OCI-LY3 (cell line): ENCODE data around the gene LRP1B.
"Not testable (repeated sequence)": the region's sequence is repeated elsewhere in the genome, so short reads cannot be mapped to it uniquely, and the experiment has no call there.

Experiments
- H2AFZ ChIP-seq: fragments of 200-600, 300-600 bp; shearing (Covaris generic); 2 replicates; pipeline ENCODE4 v1.6.0; 2014; ENCODE audit warnings: antibody characterized with exemption, low read depth, low read length
- H3K27ac ChIP-seq: fragments of 200-600, 300-600 bp; sonication (generic); 2 replicates; pipeline ENCODE4 v1.5.1; 2014; ENCODE audit warnings: mild to moderate bottlenecking, low read length, moderate library complexity, mixed read lengths
- H3K27me3 ChIP-seq: fragments of 200-600, 300-600 bp; sonication (generic); 2 replicates; pipeline ENCODE4 v1.6.1; 2014; ENCODE audit warnings: low read depth, low read length, mixed read lengths
- H3K36me3 ChIP-seq: fragments of 200-600, 300-600 bp; sonication (generic); replicated peaks from 2 replicates; pipeline ENCODE3; 2014; ENCODE audit warnings: low read depth, low read length, mixed read lengths
- H3K4me1 ChIP-seq: fragments of 300-600, 200-600 bp; sonication (generic); 2 replicates; pipeline ENCODE4 v1.6.1; 2014; ENCODE audit warnings: low read length, mixed read lengths
- H3K4me2 ChIP-seq: fragments of 200-600, 300-600 bp; sonication (generic); 2 replicates; pipeline ENCODE4 v1.6.1; 2014; ENCODE audit warnings: low read length, mixed read lengths
- H3K4me3 ChIP-seq: fragments of 300-600, 200-600 bp; sonication (generic); 2 replicates; pipeline ENCODE4 v1.5.1; 2014; ENCODE audit warnings: antibody characterized with exemption, mild to moderate bottlenecking, low read length, moderate library complexity
- H3K79me2 ChIP-seq: fragments of 300-600, 200-600 bp; shearing (Covaris generic); 2 replicates; pipeline ENCODE4 v1.6.1; 2014; ENCODE audit warnings: mild to moderate bottlenecking, low read length, mixed read lengths
- H3K9ac ChIP-seq: fragments of 300-600, 200-600 bp; shearing (Covaris generic); 2 replicates; pipeline ENCODE4 v1.6.0; 2014; ENCODE audit warnings: mild to moderate bottlenecking, low read length, moderate library complexity
- H3K9me3 ChIP-seq: fragments of 200-600, 300-600 bp; shearing (Covaris generic); 2 replicates; pipeline ENCODE4 v1.6.1; 2014; ENCODE audit warnings: low read length, mixed read lengths; ENCODE audit not compliant: insufficient read depth
- H4K20me1 ChIP-seq: fragments of 200-600, 300-600 bp; sonication (generic); 2 replicates; pipeline ENCODE4 v1.6.1; 2016; ENCODE audit warnings: low read length, mixed read lengths; ENCODE audit not compliant: insufficient read depth
- EZH2phosphoT487 ChIP-seq: fragments of 200-600 bp; shearing (Covaris generic); IDR thresholded peaks from 2 replicates; pipeline ENCODE4 v1.6.1; 2018; ENCODE audit warnings: antibody characterized with exemption, mixed run types, low read depth
- TF ChIP-seq, protein P1 (sequence below): fragments of 200-600, 300-600 bp; sonication (generic); IDR thresholded peaks from 2 replicates; pipeline ENCODE4 v1.5.1; 2014; ENCODE audit warnings: antibody characterized with exemption, low read length, low read depth

The LRP1B gene

DNA sequence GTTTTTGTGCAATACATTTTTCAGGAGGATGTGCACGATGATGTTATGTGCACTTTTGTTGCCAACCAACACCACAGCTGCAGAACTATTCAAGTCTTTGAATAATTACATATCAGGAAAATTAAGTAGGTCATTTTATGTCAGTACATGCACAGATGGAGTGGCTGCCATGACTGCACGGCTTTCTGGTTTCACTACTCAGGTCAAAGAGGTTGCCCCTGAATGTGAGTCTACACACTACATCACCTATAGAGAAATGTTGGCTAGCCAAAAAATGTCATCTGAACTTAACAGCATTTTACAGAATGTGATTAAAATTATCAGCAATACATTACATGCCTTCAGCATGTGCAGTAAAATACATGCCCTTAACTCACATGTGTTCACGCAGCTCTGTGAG lies 1713.3 kb downstream of the LRP1B start:
- Histone ChIP-seq H3K27me3 (no peaks in the 10 kb centered on the region), H2AFZ (no peak overlapping the region), H3K4me2 (no peak overlapping the region), H3K4me3 (no peak overlapping the region), H3K4me1 (no peaks in the 10 kb centered on the region), H3K9me3 (no peaks in the 10 kb centered on the region), H3K27ac (no peak overlapping the region), H3K9ac (no peak overlapping the region), H3K79me2 (no peaks in the 10 kb centered on the region), H4K20me1 (no peaks in the 10 kb centered on the region), H3K36me3 (no peaks in the 10 kb centered on the region)
- no peak for TF ChIP-seq EZH2phosphoT487
- TF ChIP-seq, protein P1, sequence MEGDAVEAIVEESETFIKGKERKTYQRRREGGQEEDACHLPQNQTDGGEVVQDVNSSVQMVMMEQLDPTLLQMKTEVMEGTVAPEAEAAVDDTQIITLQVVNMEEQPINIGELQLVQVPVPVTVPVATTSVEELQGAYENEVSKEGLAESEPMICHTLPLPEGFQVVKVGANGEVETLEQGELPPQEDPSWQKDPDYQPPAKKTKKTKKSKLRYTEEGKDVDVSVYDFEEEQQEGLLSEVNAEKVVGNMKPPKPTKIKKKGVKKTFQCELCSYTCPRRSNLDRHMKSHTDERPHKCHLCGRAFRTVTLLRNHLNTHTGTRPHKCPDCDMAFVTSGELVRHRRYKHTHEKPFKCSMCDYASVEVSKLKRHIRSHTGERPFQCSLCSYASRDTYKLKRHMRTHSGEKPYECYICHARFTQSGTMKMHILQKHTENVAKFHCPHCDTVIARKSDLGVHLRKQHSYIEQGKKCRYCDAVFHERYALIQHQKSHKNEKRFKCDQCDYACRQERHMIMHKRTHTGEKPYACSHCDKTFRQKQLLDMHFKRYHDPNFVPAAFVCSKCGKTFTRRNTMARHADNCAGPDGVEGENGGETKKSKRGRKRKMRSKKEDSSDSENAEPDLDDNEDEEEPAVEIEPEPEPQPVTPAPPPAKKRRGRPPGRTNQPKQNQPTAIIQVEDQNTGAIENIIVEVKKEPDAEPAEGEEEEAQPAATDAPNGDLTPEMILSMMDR, result no peak

GRCh38 chr2:140416577-140416976 lies 1714.2 kb downstream of the LRP1B start:
- no peak for TF ChIP-seq EZH2phosphoT487
- TF ChIP-seq, protein P1, result no peak

GRCh38 chr2:140415035-140415434 lies 1715.8 kb downstream of the LRP1B start:
- not testable (repeated sequence) for H2AFZ ChIP-seq, H4K20me1 ChIP-seq

More at GRCh38 chr2:140416577-140416976, 1714.2 kb downstream of the LRP1B start:
- Histone ChIP-seq H3K27me3 (no peaks in the 10 kb centered on the region), H3K36me3 (no peaks in the 10 kb centered on the region), H3K4me3 (no peak overlapping the region), H3K79me2 (no peaks in the 10 kb centered on the region), H3K27ac (no peak overlapping the region), H3K4me1 (no peaks in the 10 kb centered on the region), H3K9ac (no peak overlapping the region), H2AFZ (no peak overlapping the region), H4K20me1 (no peaks in the 10 kb centered on the region), H3K9me3 (no peaks in the 10 kb centered on the region), H3K4me2 (no peak overlapping the region)

GRCh38 chr2:140410695-140411094 lies 1720.1 kb downstream of the LRP1B start:
- Histone ChIP-seq H3K9ac (no peak overlapping the region), H3K9me3 (no peaks in the 10 kb centered on the region), H3K4me3 (no peak overlapping the region), H4K20me1 (no peaks in the 10 kb centered on the region), H3K27ac (no peak overlapping the region), H2AFZ (no peak overlapping the region), H3K27me3 (no peaks in the 10 kb centered on the region), H3K4me2 (no peak overlapping the region), H3K79me2 (no peaks in the 10 kb centered on the region), H3K36me3 (no peaks in the 10 kb centered on the region), H3K4me1 (no peaks in the 10 kb centered on the region)
- TF ChIP-seq, protein P1, result no peak
- TF ChIP-seq EZH2phosphoT487, result no peak

More at GRCh38 chr2:140415035-140415434, 1715.8 kb downstream of the LRP1B start:
- not testable (repeated sequence) for H3K36me3 ChIP-seq, H3K27me3 ChIP-seq, H3K4me3 ChIP-seq, H3K4me1 ChIP-seq, H3K27ac ChIP-seq, H3K79me2 ChIP-seq, H3K9me3 ChIP-seq, H3K4me2 ChIP-seq, H3K9ac ChIP-seq

GRCh38 chr2:140401056-140401455 lies 1729.8 kb downstream of the LRP1B start:
- no peak overlapping the region for H2AFZ ChIP-seq
- H3K4me3 ChIP-seq, result no peak overlapping the region
- no peaks in the 10 kb centered on the region for H3K9me3 ChIP-seq
- no peaks in the 10 kb centered on the region for H3K4me1 ChIP-seq
- H3K9ac ChIP-seq, result no peak overlapping the region
- H4K20me1 ChIP-seq, result no peaks in the 10 kb centered on the region
- H3K27ac ChIP-seq, result no peak overlapping the region
- no peak overlapping the region for H3K4me2 ChIP-seq
- TF ChIP-seq, protein P1, result no peak
- H3K36me3 ChIP-seq, result no peaks in the 10 kb centered on the region
- no peaks in the 10 kb centered on the region for H3K27me3 ChIP-seq
- H3K79me2 ChIP-seq, result no peaks in the 10 kb centered on the region
